Measurements from ENCODE around the gene RGMB.
A peak's percentile ranks its signal among the peaks of the same experiment; 100 is the strongest.

RGMB gene

GRCh38 chr5:98794414-98795080 lies 21.1 kb downstream of the RGMB start:
- CTCF ChIA-PET: interaction anchor here (0.6 to 4.4 kb wide), 5 partner anchors 24 to 1372 kb away, joined by 3 to 64 read pairs (median 3); partner anchors contain the start of gene RGMB
- POLR2A ChIA-PET: interaction anchor here (1.5 kb wide), 1 partner anchor 10 kb away, joined by 3 read pairs; no protein-coding TSS in a partner anchor
- no peak overlapping the region for H3K27ac ChIP-seq (ENCODE audit: extremely low read depth, low read depth, low read length)
- no peak overlapping the region for H3K4me3 ChIP-seq (ENCODE audit: low read depth, low read length)
- peaks cover 0 to 8% of the 10 kb centered on the region in 2 experiments; a peak in 1 of 3 replicates for H3K36me3 ChIP-seq (ENCODE audit: control insufficient read depth in 2 of 2, insufficient read depth in 1 of 2, low read length in 2 of 2)
- H3K9me3 ChIP-seq (ENCODE audit: control insufficient read depth, insufficient read depth, low read depth, low read length): no peaks in the 10 kb centered on the region
- peak; percentile 65 for TF ChIP-seq FEZF1 (tag by site-specific recombination; IDR thresholded peaks at IDR 0.05)
- TF ChIP-seq ZNF366 (tag by site-specific recombination; conservative IDR thresholded peaks at IDR 0.05): no peak
- no peak for TF ChIP-seq ZBTB6 (tag by site-specific recombination; IDR thresholded peaks at IDR 0.05)
- no peak for TF ChIP-seq KLF8 (tag by site-specific recombination; IDR thresholded peaks at IDR 0.05)
- peak; percentile 66 for TF ChIP-seq PRDM6 (tag by site-specific recombination; IDR thresholded peaks at IDR 0.05)
- TF ChIP-seq ZNF341 (tag by site-specific recombination; IDR thresholded peaks at IDR 0.05; ENCODE audit: low read depth): peak; percentile 32; the same call in 1 of the 2 replicates
- TF ChIP-seq PRDM4 (tag by site-specific recombination; IDR thresholded peaks at IDR 0.05): peak; percentile 83
- 0 out of 2 replicates have a peak, but pooled peaks have one; percentile 18 for TF ChIP-seq SP7 (tag by site-specific recombination; IDR thresholded peaks at IDR 0.05)
- peaks cover 14% of the 10 kb centered on the region for H3K4me1 ChIP-seq (ENCODE audit: control insufficient read depth, insufficient read depth, low read length)

GRCh38 chr5:98795243-98795642 lies 21.8 kb downstream of the RGMB start:
- TF ChIP-seq ZNF311 (tag by site-specific recombination; IDR thresholded peaks at IDR 0.05; ENCODE audit: borderline replicate concordance): no peak
- TF ChIP-seq PRDM4 (tag by site-specific recombination; IDR thresholded peaks at IDR 0.05): no peak
- no peak for TF ChIP-seq ZNF148 (tag by site-specific recombination; IDR thresholded peaks at IDR 0.05; ENCODE audit: borderline replicate concordance)
- TF ChIP-seq ZNF155 (tag by site-specific recombination; IDR thresholded peaks at IDR 0.05): no peak
- Histone ChIP-seq H3K4me1 (ENCODE audit: control insufficient read depth, insufficient read depth, low read length) (peaks cover 12% of the 10 kb centered on the region), H3K27ac (ENCODE audit: extremely low read depth, low read depth, low read length) (no peak overlapping the region), H3K9me3 (ENCODE audit: control insufficient read depth, insufficient read depth, low read depth, low read length) (no peaks in the 10 kb centered on the region), H3K36me3 (ENCODE audit: control insufficient read depth in 2 of 2, insufficient read depth in 1 of 2, low read length in 2 of 2) (peaks cover 0 to 8% of the 10 kb centered on the region in 2 experiments; a peak in 1 of 3 replicates), H3K4me3 (ENCODE audit: low read depth, low read length) (no peak overlapping the region)
- ChIA-PET POLR2A (interaction anchor here (1.5 to 1.6 kb wide), 2 partner anchors 11 to 25 kb away, joined by 3 to 9 read pairs; no protein-coding TSS in a partner anchor), CTCF (interaction anchor here (0.7 to 4.4 kb wide), 7 partner anchors 10 to 1373 kb away, joined by 3 to 64 read pairs (median 6); partner anchors contain the start of gene RGMB)

Data from HEK293 (cell line).